Stimulated activated CD8-positive, alpha-beta memory T cell treated with anti-CD3 and anti-CD28 coated beads, Interleukin-2, amount 100 ng/mL, for 48 hours (primary cell): ENCODE results near the gene PPP6R3.

ENCODE experiments used
- DNase-seq, 2 donors: peaks; one replicate each; pipeline ENCODE4 v3.0.0-alpha.2; 2020; ENCODE audit warnings: low read depth in 2 of 2

PPP6R3 gene

DNA sequence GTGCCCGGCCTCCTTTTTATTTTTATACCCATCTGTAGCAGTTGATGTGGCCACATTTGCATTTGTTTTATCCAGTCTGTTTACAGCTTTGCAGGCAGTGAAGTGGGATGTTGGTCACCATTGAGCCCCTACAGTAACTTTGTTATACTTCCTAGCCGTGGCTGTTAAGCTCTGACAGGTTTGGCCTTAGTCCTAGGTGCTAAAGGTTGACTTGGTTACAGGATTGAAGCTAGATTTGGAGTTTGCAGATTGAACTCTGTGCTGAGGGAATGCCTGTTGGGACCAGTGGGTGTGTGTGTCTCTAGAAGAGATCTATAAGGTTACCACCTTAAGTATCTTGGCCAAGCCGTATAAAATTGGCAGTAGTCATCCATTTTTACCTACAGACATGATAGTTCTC, 91.2 kb downstream of the PPP6R3 start:
- no peak for DNase-seq

DNA sequence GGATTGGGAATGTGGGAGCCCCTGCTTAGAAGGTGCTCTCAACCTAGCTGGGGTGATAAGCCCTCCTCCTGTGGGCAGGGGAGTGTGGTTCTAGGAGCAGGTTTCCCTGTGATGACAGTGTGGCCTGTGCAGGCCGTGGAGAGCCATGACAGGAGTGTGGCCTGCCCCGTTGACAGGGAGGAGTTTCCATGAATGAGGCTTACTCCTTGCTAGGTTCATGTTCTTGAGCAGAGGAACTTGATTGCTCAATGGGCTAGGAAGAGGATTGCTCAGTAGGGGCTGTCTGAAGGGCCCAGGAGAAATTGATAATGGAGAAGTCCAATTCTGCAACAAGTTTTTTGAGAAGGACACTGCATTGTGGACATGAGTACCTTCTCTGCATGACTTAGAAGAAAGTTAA, 92.0 kb downstream of the PPP6R3 start:
- no peak for DNase-seq

DNA sequence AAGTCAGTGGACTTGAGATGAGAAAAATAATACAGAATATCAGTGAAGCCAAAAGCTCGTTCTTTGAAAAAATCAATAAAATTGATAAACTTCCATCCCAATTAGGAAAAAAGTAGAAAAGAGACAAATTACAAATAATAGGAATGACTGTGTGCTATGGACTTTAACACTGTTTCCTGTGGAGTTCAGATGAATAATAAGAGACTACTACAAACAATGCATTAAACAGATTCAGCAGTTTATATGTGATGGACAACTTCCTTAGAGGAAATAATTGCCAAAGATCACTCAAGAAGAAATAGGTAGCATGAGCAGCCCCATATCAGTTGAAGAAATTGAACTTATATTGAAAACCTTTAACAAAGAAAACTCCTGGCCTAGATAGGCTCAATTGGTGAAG, 99.7 kb downstream of the PPP6R3 start:
- DNase-seq, result no peak

DNA sequence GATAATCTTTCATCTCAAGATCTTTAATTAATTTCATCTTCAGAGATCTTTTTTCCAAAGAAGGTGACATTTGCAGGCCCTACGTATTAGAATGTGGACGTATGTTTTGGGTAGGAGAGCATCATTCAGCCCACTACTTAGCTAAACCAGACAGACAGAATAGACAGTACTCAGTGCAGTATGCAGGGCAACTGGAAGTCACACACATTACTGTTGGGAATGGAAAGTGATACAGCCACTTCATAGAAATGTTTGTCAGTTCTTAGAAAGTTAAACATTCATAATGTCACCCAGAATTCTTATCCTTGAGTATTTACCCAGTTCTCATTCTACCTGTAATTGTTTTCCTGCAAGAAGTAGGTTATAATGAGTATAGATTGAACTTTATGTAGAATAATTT, 102.9 kb downstream of the PPP6R3 start:
- no peak for DNase-seq

DNA sequence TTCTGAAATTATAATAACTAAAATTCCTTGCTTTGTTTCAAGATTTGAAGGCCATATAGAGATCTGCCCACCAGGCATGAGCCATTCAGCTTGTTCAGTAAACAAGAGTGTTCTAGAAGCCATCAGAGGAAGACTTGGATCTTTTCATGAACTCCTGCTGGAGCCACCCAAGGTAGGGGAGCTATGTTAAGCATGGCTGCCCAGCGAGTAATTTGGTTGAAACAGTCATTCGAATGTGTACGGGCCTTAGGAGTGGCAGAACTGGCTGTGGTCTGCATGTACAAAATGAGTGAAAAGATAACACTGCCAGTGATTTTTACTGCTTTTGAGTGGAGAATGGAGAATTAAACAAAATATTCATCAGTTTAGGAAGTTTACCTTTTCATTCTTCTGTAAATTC, 103.7 kb downstream of the PPP6R3 start:
- DNase-seq, result no peak

DNA sequence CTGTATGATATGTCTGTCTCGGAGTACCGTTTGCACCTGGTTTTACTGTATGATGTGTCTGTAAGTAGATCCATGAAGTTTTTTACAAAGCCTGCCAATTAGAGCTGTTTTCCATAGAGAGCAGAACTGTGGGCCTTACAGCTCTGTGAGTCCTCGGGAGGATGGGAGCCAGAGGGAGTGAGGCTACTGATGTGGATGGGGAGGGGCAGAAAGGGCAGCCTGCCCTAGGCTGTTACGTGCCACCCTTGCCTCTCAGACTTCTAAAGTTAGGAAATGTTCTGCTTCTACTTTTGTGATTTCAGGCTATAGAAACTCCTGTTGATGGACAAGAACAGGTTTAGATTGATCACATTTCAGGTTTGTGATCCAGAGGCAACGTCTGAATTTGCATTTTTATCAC, 105.2 kb downstream of the PPP6R3 start:
- DNase-seq, result no peak

DNA sequence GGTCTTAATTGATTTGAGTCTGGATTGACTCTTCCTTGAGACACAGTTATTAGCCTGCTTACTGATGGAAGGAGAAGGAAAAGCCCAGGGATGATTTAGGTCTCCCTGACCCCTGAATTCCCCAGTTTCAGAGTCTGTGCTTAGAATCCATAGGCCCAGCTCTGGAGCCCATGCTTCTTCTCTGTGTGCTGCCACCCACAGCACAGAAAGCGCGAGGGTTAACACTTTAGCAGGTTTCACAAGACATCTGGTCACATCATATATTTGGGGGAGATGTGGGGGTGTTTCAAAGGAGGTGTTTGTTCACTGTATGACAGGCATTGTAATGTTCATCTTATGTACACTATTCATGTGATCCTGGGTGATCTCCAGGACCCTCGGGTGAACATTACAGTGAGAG, 107.0 kb downstream of the PPP6R3 start:
- DNase-seq, result no peak

DNA sequence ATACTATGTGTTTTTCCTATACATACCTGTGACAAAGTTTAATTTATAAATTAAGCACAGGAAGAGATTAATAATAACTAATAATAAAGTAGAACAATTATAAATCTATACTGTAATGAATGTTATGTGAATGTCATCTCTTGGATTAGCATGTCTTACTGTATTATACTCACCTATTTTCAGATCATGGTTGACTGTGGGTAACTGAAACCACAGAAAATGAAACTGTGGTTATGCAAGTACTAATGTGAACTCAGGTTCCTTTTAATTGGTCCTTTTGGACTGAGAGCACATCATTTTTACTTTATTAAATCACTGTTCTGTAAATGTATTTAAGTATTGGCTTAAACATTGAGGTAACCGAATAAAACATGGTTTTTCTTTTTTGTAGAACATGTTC, 108.8 kb downstream of the PPP6R3 start:
- DNase-seq, result no peak

DNA sequence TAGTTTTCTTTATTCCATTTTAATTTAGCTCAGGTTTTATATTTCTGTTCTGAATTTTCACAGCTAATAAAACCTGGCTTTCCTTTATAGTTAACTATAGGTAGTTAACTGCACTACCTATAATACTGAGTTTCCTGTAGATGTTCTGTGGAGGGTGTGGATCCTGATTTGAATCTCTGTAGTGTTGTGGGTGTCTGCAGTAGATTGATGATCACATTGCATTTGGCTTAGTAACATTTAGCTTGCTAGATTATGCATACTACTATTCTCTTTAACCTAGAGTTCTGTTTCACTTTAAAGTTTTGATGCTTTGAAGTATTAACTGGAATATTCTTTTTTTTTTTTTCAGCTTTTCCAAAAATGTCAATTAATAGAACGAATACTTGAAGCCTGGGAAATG, 110.1 kb downstream of the PPP6R3 start:
- no peak for DNase-seq

DNA sequence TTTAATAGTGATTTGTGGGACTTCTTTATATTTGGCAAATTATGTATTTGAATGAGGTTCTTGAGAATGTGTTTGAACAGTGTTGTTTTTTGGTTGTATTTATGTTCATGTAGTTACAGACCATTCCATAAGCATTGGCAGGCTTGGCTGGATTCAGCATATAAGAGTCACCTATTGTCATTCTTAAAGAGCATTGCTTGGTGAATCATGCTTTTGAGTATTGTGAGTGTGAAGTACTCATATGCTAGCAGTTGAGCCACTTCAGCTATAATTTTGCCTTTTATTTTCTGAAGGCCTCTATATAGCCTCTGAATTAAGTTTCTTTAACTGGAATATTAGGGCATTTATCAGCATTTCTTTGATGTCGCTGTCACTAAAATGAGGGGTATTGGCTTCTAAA, 113.8 kb downstream of the PPP6R3 start:
- no peak for DNase-seq

DNA sequence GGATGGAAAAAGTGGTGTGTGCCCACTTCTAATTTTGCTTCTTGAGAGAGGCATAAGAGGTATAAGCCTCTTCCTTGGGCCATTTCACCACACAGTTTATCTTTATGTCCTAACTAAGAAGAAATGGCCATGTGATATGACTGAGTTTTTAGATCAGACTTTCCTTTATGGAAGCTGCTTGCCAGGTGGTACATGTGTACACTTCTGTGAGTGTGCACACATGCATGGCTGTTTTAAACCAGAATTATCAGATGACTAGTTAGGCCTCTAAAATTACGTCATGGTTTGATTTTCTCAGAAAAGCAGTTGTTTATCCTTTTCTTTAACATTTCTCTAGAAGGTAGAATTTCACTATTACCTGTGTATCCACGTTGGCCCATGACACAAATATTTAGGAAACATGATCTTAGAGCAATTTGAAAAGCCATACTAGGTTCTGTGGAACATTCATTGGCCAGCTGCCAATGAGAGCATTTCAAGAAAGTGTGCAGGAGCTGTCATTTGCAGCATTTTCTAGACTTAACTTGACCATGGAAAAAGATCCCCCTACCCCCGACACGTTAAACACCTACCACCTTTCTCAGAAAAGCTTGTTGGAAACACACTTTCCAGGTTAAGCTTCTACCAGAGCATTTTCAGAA, 114.6 kb downstream of the PPP6R3 start:
- DNase-seq, result no peak

DNA sequence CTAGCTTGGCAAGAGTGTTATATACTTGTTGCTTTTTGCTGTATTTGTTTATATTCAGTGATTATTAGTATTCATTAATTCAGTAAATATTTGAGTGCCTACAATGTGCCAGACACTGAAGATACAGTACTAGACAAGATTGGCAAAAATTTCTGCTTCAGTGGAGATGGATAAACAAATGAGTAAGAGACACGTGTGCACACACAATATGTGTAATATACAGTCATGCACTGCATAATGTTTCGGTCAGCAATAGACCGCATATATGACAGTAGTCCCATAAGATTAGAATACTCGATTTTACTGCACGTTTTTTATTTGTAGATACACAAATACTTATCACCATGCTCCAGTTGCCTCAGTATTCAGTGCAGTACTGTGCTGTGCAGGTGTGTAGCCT, 118.9 kb downstream of the PPP6R3 start:
- no peak for DNase-seq

DNA sequence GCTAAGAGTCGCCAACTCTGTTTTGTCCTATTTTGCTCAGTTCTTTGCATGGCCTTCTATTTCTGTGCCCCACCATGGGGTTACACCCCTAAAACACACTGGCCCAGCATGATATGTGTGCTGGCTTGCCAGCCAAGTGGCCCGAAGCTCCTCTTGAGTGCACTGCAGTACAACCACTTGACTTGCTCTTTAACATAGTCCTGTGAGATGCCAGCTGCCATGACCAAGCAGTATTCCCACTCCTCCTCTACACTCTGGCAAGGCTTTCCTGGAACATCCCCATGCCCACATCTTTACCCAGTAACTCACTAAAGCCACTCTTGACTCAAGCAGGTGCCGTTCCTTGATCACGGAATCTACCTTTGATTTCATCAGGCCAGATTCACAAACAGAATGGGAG, 120.9 kb downstream of the PPP6R3 start:
- DNase-seq, result no peak

DNA sequence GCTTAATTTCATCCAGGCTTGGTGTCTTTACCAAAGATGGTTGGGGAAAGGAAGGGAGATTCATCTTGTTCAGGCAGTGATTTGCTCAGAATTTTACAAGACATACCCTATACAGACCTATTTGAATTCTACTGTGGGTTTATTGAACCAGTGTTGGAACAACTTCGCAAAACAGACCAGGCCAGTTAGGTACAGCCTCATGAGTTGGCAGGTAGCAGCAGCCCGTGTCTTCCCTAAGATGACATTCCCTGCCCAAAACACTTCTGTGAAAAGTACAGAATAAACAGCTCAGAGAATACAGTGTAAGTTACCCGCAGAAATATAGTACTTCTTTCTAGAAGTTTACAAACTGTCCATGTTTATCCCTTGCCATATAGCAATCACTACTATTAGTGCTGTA, 121.3 kb downstream of the PPP6R3 start:
- DNase-seq, result no peak

DNA sequence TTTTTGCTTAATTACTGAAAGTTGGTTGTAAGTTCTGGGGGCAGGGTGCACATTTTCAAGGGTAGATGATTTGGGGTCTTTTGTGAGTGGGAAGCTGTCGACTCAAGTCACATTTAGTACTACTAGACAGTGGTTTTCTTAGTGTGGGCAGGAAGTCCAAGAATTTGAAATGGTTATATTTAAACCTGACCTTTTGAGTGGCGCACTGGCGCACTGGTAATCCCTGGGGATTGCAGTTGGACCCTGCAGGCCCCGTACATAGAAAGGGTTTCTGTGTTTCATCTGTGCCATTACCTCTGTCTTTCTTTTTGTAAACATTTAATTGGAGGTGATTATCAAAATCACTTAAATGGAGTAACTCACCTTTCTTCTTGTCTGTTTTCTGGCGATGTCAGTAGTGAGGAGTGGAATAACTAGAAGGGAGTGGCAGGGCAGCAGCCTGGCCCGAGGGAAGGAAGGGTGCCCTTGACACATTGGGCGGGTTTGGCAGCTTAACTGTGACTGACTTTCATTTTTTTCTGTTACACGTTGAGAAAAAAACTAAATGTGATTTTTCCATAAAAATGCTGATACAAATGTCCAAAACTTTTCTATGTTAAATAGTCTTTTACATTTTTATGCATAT, 122.0 kb downstream of the PPP6R3 start:
- DNase-seq, result no peak

DNA sequence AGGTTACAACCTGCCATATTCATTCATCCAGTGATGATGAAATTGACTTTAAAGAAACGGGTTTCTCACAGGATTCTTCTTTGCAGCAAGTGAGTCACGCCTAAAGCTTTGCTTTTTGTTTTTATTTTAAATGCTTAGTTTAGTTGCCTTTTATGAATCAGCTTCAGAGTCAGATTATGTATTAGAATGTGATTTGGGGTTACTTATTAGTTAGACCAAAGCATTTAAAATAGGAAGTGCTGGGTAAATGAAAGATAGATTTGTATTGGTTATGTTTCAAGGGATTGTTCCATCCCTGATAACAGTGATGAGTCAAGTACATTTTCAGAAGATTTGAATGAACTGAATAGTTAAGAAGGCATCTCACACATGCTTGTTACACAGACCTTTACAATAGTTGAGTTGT, 122.5 kb downstream of the PPP6R3 start:
- no peak for DNase-seq

DNA sequence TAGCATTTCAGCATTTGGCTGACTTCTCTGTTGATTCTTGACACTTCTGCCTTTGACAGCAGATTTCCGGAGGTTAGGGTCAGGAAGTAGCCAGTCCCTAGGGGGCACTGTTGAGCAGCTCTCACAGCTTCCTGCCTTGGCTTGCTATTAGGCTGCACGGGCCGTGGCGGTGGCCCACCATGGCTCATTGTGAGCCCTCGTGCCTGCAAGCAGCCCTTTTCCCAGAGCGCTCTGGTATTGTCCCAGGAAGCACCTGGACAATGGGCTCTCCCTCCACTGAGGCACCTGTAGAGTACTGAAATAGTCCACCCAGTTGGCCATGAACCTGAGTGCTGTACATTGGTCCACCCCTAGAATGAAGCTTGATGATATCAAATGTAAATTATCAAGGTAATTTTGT, 123.5 kb downstream of the PPP6R3 start:
- peak; percentile 32 to 55 for DNase-seq

DNA sequence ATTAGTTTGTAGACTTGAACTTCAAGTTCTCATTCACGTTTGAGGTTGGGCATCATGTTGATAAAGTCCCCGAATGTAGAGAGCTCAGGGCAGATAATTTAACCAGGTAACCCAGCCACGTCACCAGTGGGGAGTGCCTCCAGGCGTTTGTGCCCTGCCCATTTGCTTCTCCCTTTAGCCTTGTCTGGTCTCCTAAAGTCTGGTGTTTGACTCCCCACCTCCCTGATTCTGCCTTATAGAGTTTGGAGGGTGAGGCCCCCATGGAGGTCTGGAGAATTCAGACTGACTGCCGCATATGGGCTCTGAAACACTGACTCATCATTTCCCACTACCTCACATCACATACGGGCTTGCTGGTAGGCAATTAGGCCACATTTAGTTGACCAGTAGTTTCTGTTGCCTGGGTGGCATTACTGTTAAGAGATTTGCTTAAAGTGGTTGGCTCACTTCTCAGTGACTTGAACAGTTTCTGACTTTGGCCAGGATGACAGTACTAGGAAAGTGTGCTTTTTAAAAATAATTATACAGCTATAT, 124.5 kb downstream of the PPP6R3 start:
- no peak for DNase-seq

DNA sequence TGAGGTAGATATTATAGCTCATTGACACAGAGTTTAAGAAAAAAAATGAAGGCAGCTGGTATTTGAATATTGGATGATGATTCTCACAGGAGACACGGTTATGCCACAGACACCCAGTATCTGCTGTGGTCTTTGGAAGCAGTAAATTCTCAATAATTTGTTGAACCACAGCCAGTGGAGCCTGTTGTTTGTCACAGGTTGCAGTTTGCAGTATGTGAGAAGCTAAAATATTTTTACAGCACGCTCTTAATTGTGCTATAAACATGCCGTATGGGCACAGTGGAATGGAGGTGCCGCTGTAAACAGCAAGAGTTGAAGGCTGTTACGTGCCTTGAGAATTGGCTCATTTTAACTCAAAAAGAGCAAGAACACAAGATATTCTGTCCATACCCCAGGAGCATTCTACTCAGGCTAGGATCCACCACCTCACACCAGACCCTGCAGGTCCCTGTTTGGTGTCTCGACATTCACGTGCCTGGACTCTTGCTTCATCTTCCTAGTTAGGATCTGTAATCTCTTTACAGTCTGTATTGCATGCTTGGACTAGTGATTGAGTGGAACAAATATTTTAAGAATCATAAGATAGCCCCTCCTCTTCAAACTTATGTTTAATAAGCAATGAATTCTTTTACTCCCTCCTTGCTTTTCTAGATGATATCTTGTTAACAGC, 129.1 kb downstream of the PPP6R3 start:
- no peak for DNase-seq

DNA sequence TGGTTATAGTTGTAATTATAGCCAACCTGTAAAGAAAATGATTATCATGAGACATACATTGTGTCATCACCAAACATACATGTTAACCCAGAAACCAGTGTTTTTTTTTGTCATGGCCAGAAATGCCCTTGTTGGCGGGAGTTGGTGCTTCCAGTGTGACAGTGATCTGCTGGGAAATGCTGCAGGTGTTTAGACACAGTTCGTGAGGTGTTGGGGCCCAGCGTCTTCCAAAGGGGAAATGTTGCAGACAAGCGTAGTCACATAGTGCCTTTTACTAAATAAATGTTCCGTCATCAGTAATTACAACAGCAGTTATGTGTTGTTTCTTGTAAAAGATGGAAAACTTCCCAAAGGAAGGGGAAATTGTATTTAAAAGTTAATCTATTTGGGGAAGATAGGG, 131.2 kb downstream of the PPP6R3 start:
- DNase-seq, result no peak

DNA sequence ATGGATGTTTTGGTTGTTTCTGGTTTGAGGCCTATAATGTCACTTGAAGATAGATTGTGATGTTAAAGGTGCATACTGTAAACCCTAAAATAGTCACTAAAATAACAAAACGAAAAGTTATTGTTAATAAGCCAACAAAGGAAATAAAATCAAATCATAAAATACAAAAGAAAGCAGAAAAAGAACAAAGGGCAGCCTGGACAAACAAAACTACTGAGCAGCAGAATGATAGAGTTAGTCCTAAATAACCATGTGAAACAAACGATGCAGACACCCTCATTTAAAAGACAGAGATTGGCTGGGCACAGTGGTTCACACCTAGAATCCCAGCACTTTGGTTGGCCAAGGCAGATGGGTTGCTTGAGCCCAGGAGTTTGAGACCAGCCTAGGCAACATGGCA, 132.9 kb downstream of the PPP6R3 start:
- DNase-seq, result no peak

DNA sequence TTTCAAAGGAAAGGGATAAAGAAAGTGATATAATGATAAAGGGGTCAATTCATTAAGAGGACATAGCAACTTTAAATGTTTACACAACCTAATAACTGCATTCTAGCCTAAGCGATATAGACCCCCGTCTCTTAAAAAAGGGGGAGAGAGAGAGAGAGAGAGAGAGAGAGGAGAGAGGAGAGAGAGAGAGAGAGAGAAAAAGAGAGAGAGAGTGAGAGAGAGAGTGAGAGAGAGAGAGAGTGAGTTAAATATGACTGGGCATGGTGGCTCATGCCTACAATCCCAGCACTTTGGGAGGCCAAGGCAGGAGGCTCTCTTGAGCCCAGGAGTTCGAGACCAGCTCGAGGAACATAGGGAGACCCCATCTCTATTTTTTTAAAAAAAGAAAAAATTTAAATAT, 133.6 kb downstream of the PPP6R3 start:
- no peak for DNase-seq

DNA sequence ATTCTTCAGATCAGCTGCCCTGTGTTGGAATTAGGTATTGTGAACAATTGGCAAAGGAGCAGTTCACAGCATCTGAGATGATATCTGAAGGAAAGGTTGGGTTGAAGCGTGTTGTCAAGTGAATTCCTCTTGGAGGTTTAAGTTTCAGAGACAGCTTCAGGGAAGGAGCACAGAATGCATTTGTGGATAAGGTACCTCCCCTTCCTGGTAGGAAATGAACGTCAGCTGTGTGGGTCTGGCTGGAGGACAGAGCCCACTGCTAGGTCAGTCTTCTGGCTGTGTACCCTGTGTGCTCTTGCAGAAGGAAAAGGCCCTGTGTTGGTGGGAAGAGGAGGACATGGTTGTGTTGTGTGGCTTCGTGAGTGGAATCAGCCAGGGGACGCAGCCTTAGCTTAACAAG, 135.7 kb downstream of the PPP6R3 start:
- no peak for DNase-seq
